HG03139 (cell line): ENCODE measurements around the gene TMEM240.

Experiments
- ATAC-seq: cut with Tn5 transposase; IDR thresholded peaks from one replicate; pipeline ENCODE4 v1.9.1; 2021; ENCODE audit not compliant: unreplicated experiment

Gene TMEM240

DNA sequence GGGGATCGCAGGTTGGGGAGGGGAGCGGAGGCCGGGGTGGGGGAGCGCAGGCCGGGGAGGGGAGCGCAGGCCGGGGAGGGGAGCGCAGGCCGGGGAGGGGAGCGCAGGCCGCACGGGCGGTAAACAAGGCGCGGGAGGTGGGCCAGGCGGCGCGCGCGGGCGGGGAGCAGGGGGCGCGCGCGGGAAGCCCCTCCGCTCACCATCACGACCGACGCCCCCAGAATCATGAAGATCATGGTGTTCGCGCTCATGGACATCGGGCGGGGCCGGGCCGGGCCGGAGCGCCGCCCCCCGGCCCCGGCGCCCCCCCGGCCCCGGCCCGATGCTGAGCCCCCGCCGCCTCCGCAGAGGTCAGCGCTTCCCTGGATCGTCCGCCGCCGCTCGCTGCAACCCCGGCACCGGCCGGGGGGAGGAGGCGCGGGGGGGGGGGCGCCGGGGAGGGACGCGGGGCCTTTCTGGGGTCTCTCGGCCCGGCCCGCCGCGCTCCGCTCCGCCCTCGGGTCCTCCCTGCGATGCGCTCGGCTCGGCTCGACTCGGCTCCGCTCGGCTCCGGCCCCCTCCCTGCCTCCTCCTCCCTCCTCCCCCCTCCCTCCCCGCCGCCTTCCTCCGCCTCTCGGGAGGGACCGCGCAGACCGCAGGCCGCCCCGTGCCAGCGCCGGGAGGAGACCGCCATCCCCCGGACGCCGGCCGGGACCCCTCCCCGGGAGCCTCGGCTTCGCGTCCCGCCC, at the start of gene TMEM240:
Gene TMEM240 (minus strand): TSS at position 535 of the 728 bp plus-strand sequence. CDS start 278 bp downstream, at position 257.
- no peak for ATAC-seq

DNA sequence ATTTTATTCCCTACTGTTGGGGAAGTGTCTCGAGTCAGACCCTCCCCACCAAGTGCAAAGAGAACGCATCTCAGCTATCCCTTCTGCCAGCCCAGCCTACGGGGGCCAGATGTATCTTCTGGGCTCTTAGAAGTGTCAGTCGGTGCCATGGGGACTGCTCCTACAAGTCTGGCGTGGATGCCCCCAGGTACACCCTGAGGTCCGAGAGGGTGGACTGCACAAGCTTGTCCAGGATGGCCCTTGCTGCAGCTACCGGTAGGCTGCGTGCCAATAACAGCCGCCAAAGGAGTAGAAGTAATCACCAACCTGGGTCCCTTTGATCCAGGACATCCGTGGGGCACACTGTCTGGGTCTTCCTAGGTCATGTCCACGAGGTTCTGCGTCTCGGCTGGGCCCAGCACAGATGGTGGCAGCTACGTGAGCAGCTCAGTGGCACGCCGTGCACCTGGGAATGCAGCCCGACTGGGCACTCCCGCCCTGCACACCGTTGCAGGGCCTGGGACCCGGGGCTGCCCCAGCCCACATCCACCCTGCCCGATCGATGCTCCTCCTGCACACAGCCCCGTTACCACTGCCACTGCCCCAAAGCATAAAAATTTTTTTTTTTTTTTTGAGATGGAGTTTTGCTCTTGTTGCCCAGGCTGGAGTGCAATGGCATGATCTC, 43.1 kb upstream of the TMEM240 start:
- ATAC-seq = no peak

DNA sequence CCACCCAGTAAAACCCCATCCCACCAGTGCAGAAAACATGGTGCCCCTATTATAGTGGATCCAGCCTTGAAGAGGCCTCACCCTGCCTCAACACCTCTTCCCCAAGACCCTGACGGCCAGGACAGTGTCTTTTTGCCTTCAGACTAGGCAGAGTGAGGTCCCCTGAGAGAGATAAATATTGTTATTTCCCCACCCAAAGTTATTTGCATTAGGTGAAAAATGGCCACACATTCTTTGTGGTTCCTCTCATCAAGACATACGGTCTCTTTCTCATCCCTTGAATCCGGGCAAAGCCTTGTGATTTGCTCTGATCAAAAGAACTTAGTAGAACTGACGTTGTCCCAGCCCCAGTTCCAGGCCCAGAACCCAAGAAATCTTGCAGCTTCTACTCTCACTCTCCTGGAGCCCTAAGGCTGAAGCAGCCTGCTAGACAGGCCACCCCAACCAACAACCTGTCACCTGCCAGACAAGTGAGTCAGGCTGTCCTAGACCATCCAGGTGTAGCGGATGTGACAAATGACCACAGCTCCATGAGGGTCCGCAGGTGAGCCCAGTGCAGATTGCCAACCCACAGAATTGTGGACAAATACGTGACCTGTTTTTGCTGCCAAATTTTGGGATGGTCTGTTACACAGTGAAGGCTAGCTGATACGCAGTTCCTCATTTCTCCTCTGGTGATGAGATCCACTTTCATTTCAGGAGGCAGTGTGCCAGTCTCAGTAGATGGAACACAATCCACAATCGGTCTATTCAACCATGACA, 42.3 kb upstream of the TMEM240 start:
- no peak for ATAC-seq

DNA sequence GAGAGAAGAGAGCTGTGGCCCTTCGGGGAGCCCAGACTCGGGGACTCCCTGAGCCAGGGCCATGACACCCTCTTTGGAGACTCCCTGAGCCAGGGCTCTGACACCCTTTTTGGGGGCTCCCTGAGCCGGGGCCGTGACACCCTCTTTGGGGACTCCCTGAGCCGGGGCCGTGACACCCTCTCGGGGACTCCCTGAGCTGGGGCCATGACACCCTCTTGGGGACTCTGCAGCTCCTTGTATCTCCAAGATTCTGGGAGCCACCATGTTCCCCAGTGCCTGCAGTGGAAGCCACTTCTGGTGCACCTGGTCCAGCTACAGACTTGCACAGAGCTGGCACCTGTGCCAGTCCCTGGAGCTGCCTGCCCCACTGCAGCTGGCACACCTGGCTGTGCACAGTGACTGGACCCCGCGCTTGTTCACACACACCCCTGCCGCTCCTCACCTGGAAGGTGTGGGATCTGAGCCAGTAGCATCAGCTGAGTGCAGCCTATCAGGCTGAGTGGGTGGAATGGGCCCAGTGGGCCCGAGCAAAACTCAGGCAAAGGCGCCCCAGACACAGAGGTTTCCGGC, 38.0 kb upstream of the TMEM240 start:
- no peak for ATAC-seq

DNA sequence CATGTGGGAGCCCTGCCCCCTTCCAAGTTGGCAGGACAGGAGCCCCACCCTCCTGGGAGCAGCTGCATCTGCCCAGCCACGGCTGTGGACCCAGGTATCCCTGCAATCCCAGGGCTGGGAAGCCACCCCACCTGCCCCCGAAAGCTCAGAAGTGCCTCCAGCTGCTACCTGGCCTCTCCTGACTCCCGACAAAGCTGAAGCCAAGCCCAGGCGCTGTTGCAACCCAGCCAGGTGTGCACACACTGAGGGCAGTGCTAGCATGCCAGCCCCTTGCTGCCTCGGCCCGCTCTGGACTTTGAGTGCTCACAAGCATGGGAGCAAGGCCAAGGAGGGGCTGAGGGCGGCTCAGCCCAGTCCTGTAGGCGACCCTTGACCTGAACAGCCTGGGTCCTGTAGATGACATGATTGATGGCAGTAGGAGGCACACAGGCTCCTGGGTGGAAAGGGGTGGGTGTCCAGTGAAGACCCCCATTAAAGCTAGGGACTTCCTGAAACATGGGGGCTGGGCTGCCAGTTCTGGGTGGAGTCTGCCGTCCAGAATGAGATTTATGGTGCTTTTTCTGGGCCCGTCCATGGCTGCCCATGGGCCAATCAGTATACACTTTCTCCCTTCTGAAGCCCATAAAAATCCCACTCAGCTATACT, 37.1 kb upstream of the TMEM240 start:
- no peak for ATAC-seq

GRCh38 chr1:1574721-1575537, 34.5 kb upstream of the TMEM240 start, which contains the start of gene SSU72:
Gene SSU72 (minus strand): TSS chr1:1574863. CDS start chr1:1574557, 306 bp downstream.
- ATAC-seq = peak; percentile 72

- peak; percentile 64 for ATAC-seq
Measured at GRCh38 chr1:1573843-1574720, 33.7 kb upstream of the TMEM240 start.

GRCh38 chr1:1569341-1569740, 28.9 kb upstream of the TMEM240 start:
- ATAC-seq = no peak

GRCh38 chr1:1567891-1568291, 27.5 kb upstream of the TMEM240 start:
- ATAC-seq = no peak

DNA sequence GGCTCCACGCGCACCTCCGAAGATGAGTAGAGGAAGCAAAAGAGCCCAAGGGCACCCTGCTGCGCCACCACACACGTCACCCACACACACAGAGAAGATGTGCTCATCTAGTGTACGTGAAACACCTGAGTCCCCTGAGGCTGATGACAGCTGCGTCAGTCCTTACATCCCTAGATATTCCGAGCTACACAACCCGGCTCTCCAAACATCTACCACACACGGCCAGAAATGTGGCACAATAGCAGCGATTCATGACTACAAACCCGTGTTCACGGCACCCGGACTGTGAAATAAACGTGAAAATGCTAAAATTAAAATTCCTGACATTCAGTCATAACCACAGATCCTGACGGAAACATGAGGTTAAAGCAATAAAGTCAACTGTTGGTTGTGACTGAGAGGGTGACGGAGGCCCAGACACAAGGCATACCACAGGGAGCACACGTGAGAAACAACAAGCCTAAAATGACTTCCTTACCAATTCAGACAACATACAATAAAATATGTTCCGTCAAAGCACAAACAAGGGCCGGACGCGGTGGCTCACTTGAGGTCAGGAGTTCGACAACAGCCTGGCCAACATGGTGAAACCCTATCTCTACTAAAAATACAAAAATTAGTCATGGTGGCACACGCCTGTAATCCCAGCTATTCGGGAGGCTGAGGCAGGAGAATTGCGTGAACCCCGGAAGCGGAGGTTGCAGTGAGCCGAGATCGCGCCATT, 26.9 kb upstream of the TMEM240 start:
- ATAC-seq = no peak

DNA sequence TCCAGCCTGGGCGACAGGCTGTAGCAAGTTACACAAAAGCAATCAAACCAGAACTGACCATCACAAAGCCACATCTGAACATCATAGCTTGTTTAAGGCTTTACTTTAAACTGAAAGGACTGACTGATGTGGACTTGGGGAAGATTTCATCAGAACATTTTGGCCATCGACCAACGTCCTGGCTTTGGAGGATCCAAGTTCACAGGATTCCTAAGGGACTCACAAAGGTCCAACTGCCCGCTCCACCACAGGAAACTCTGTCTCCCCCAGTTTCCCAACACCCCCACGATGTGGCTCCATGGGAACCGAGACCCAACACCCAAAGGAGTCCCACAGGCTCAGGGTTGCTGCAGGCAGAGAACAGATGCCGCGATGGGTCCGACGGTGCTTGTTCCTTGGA, 24.9 kb upstream of the TMEM240 start:
- no peak for ATAC-seq

DNA sequence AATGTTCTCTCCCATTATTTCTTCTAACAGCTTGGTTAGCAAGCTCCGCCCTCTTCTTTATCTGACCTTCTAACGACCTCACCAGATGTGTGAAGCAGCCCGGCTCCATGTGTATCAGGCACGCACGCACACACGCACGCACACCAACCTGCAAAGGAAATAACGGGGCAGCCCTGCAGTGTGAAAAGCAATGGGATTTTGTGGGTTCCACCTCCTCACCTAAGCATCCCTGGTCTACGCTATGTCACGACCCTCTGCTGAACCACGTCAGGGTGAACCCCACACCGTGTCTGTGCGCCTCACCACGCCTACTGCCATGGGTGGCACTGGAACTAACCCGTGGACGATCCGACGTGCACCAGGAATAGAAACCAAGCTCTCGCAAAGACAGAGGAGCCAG, 23.8 kb upstream of the TMEM240 start:
- ATAC-seq = no peak

- ATAC-seq = no peak
Measured at GRCh38 chr1:1563688-1564087, 23.3 kb upstream of the TMEM240 start.

- ATAC-seq = no peak
Measured at GRCh38 chr1:1562556-1563195, 22.3 kb upstream of the TMEM240 start.

GRCh38 chr1:1561801-1562470, 21.5 kb upstream of the TMEM240 start:
- no peak for ATAC-seq

DNA sequence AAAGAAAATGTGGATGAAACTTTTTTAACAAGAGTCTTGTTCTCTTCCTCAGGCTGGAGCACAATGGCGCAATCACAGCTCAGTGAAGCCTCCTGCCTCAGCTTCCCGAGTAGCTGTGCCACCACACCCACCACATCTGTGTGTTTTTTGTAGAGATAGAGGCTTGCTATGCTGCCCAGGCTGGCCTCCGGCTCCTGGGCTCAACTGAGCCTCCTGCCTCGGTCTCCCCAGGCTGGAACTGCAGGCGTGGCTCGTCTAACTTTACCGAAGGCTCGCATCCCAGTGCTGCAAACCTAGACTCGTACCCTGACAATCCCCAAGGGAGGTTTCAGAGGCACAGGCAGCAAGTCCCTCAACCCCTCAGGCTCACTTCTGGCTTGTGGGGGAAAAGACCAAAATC, 19.8 kb upstream of the TMEM240 start:
- no peak for ATAC-seq

DNA sequence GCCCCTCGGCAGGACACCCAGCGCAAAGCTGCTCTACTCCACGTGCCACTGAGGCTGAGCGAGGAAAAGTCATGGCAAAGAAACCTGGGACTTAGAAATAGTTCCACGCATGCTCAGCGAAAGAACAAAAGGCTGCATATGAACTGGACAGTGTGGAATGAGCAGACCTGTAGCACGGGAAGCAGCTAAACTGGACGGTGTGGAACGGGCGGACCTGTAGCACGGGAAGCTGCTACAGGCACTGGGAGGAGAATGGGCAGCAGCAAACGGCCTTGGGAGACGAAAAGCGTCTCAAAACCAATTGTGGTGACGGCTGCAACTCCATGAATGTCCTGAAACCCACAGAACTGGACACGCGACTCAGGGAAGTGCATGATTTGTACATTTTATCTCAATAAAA, 18.6 kb upstream of the TMEM240 start:
- ATAC-seq = no peak
